HG03280 (cell line): ENCODE results near the gene ADARB1.
"Not testable (repeated sequence)": the region's sequence is repeated elsewhere in the genome, so short reads cannot be mapped to it uniquely, and the experiment has no call there.

Experiments
- ATAC-seq: cut with Tn5 transposase; IDR thresholded peaks from one replicate; pipeline ENCODE4 v1.9.1; 2021; ENCODE audit warnings: mild to moderate bottlenecking, moderate library complexity; ENCODE audit not compliant: unreplicated experiment

ADARB1 gene

DNA sequence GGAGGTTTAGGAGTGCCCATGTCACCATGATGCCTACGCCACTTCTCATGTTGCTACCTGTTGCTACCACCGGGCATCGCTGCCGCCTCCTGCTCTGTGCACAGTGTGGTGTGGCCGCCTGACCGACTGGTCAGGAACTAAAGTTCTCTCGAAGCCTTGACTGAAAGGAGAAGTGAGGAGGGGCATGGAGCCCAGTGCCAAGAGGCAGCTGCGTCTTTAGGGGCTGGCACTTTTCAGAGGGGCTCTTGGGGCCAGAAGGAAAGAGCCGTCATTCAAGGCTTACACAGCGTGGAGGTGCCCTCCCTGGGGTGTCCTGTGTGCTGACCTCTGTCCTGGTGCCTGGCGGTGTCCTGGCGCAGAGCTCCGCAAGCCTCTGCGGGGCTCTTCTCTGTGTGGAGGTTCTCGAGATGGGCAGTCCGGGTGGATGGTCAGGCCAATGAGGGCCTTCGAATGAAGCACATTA lies 57.2 kb downstream of the ADARB1 start:
- ATAC-seq, result no peak

- ATAC-seq, result no peak
Observed at GRCh38 chr21:45132841-45133573, 58.6 kb downstream of the ADARB1 start.

DNA sequence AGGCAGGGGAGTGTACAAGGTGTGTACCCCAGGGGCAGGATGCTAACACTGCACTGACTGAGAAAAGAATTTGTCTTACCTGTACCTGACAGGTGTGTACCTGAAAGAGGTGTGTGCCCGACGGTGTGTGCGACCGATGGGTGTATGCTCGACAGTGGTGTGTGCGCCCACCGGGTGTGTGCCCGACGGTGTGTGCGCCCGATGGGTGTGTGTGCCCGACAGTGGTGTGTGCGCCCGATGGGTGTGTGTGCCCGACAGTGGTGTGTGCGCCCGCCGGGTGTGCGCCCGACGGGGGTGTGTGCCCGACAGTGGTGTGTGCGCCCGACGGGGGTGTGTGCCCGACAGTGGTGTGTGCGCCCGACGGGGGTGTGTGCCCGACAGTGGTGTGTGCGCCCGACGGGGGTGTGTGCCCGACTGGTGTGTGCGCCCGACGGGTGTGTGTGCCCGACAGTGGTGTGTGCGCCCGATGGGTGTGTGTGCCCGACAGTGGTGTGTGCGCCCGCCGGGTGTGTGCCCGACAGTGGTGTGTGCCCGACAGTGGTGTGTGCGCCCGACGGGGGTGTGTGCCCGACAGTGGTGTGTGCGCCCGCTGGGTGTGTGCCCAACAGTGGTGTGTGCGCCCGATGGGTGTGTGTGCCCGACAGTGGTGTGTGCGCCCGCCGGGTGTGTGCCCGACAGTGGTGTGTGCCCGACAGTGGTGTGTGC lies 59.3 kb downstream of the ADARB1 start:
- not testable (repeated sequence) for ATAC-seq

GRCh38 chr21:45134279-45135076 lies 60.1 kb downstream of the ADARB1 start:
- ATAC-seq, result no peak

- ATAC-seq, result no peak
Observed at GRCh38 chr21:45135122-45135521, 60.7 kb downstream of the ADARB1 start.

GRCh38 chr21:45135868-45136267 lies 61.5 kb downstream of the ADARB1 start:
- ATAC-seq, result no peak

DNA sequence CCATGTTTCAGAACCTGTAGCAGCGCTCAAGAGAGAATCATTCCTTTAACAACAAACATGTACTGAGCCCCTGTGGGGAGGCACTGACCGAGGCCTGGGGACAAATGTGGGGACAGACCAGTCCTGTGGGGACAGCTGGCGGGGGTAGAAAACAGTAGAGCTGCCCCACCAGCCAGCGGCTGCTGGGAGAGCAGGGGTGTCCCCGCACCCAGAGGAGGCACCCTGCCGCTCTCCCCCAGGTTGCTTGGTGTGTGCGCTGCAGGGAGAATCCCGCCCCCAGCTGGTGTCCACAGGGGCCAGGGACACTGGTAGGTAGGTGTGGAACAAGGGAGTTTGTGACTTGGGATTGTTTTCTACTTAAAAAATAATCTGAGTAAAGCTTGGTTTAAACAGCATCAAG lies 62.1 kb downstream of the ADARB1 start:
- ATAC-seq, result no peak

DNA sequence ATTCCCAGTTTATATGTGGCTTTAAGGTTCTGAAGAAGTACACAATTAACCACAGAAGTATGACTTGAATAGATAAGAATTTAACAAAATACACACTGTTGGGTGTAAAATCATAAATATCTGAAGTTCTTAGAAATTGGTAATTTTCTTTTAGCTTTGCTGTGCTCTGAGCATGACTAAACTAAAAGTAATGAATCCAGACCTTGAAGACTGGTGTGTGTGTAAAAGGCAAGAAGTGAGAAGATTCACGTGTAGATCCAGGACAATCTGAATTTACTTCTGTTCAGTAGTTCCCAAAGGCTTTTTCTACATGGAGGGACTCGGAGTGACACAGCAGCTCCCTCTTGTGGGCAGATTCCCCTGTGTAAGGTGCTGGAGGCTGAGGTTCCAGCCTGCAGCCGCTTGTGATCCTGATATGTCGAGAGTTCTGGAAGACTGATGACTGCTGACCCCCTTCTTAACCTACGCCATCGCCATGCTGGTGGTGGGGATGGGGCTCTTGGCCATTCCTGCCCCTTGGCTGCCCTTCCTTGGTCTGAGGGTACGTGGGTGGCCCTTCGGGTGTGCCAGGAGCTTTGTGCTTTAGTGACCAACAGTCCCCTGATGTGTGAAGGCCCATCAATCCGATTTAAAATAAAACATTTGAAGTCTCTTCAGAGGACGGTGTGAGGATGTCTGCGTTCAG lies 62.7 kb downstream of the ADARB1 start:
- no peak for ATAC-seq

DNA sequence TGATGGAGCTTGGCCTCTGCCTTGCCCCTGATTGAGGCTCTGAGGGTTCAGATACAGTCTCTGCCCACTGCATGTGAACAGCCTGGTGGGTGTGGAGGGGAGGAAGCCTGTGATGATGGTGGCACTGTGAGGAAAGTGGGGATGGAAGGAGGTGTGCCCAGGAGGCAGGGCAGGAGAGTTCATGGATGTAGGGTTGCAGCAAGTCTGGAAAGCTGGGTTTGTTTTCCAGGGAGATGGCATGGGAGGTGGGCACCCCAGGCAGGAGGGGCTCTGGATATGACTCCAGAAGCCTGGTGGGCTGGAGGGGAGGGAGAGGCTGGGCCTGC lies 63.2 kb downstream of the ADARB1 start:
- no peak for ATAC-seq

DNA sequence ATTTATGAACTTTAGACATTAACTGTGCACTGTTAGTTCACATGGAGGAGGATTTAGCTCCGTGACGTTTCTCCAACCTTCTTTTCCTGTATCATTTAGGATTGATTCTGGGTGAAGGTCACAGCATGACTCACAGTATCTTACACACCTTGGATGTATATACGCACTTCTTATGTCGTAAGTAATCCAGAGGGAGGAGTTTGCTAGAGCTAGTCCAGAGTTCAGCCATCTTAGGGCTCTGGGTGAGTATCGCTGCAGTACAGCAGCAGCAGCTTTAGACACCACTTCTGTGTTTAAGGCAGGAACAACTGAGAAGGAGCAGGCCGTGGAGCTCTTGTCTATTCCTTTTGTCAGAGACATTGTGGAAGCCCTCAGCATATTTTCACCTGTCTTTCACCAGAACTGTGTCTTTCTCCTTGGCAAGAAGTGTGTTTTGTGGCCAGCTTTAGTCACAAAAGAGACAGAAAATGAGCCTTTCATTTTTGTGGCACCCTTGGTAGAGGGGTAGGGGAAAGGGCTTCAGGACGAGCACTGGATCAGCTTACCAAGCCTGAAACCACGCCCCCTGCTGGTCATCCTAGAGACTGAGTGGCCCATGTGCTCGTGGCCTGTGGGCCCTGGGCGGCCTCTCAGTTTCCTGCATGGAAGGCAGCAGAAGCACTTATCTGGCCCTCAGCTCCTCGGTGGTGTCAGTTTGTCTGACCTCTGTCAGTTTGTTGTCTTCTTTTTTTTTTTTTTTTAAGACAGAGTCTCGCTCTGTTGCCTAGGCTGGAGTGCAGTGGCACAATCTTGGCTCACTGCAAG lies 64.0 kb downstream of the ADARB1 start:
- ATAC-seq, result no peak

DNA sequence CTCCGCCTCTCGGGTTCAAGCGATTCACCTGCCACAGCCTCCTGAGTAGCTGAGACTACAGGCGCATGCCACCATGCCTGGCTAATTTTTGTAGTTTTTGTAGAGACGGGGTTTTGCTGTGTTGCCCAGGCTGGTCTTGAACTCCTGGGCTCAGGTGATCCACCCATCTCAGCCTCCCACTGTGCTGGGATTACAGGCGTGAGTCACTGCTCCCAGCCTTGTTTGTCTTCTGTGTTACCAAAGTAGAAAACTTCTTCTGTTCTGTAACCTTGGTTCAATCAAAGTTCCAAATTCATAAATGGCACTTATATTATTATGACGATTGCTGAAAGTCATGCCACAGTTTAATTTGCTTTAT lies 64.6 kb downstream of the ADARB1 start:
- not testable (repeated sequence) for ATAC-seq

DNA sequence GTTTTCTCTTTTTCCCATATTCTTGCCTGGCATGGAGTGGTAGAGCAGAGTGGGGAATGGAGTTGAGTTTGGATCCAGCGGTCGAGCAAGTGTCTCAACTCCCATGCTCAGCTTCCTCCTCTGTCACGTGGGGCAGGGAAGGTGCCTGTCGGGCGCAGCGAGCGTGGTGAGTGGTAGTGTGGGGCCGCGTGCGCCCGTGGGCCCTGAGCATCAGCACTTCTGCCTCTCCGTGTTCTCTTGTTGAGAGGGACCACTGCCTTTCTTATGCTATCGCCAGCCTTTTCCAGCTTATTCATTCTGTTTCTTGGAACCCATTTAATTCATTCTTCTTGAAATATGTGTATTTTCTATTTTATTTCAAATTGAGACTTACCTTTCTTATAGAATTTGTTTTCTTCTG lies 65.1 kb downstream of the ADARB1 start:
- no peak for ATAC-seq

DNA sequence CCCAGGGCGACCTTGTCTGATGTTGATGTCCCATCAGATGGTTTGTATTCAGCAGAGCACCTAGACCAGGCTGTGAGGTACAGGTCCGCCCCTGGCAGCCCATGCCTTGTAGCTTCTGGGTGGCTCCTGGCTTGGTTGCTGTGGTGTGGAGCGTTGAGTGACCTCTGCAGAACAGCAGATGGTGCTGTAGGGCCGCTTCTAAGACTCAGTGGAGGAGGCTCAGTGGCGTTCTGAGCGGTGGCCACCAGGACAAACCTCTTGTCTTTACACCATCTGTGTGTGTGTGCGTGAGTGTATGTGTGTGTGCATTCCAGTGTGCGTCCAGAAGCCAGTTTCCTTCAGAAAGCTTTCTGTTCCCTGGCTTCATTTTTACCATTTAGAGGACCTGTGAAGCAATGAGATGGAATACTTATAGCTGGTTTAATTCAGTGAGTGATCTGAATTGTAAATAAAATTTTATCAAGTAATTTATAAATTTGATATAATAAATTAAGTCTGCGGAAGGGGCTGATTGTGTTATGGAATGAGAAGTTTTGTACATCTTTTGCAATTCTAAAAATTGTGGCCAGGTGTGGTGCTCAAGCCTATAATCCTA lies 66.1 kb downstream of the ADARB1 start:
- ATAC-seq, result peak; percentile 79

GRCh38 chr21:45140944-45141343 lies 66.6 kb downstream of the ADARB1 start:
- ATAC-seq, result not testable (repeated sequence)

DNA sequence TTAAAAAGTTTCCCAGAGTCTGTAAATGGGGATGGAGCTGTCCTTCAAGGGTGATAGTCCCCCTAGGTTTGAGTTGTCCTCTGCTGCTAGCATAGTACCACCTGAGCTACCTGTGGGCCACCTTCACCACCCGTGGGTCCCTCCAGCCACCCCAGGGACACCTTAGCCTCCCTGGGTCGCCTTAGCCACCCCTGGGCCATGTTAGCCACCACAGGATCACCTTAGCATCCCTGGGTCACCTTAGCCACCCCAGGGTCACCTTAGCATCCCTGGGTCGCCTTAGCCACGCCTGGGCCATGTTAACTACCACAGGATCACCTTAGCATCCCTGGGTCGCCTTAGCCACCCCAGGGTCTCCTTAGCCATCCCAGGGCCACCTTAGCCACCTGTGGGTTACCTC lies 67.1 kb downstream of the ADARB1 start:
- ATAC-seq, result no peak

- no peak for ATAC-seq
Observed at GRCh38 chr21:45142469-45143308, 68.3 kb downstream of the ADARB1 start.

- no peak for ATAC-seq
Observed at GRCh38 chr21:45143855-45144254, 69.5 kb downstream of the ADARB1 start.

DNA sequence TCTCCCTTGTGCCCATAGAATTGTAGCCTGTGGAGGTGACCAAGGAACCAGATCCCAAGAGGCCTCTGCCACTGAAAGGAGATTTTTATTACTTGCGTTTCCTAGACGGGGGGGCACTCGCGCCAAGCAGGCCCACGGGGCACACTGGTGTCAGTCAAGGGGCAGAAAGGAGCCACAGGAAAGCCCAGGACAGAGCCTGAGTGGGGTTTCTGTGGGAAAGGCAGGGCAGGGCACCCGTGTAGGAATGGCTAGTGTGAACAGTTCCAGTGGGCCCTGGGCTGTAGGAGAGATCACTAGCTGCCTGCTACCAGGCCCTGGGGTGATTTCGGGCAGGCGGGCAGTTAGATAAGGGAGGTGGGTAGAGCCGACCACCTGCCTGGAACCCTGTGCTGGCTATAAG lies 70.8 kb downstream of the ADARB1 start:
- ATAC-seq, result no peak

GRCh38 chr21:45145846-45146245 lies 71.5 kb downstream of the ADARB1 start:
- not testable (repeated sequence) for ATAC-seq
